Liver (tissue), 9 donors: ENCODE data around the gene HOXD8. TPM values are rescaled to one million over a fixed set of nuclear protein-coding genes. Genes with fewer than 3 reads are reported as not detected.

Source experiments
- DNase-seq: peaks from one replicate; pipeline ENCODE4 v3.0.0-alpha.2; 2017; ENCODE audit warnings: low spot score
- H3K27ac ChIP-seq, 2 donors: one replicate each; pipeline ENCODE4 v1.7.0; 2013; ENCODE audit warnings: inconsistent platforms in 2 of 2, low read length in 2 of 2, control low read depth in 1 of 2, low read depth in 1 of 2, mild to moderate bottlenecking in 1 of 2
- H3K27me3 ChIP-seq, 4 donors: one replicate each; pipeline versions ENCODE4 v1.6.1 to v1.7.0; 2013; ENCODE audit warnings: low read length in 3 of 4, inconsistent platforms in 1 of 4, mild to moderate bottlenecking in 1 of 4, moderate library complexity in 1 of 4; ENCODE audit not compliant: control insufficient read depth in 4 of 4, insufficient read depth in 4 of 4
- H3K36me3 ChIP-seq, 4 donors: one replicate each; pipeline versions ENCODE4 v1.6.1 to v1.7.0; 2013; ENCODE audit warnings: low read length in 3 of 4, mild to moderate bottlenecking in 3 of 4, low read depth in 1 of 4, moderate library complexity in 1 of 4; ENCODE audit not compliant: control insufficient read depth in 4 of 4, insufficient read depth in 3 of 4
- H3K4me1 ChIP-seq, 4 donors: one replicate each; pipeline versions ENCODE4 v1.6.1 to v1.7.0; 2013; ENCODE audit warnings: low read length in 3 of 4, mild to moderate bottlenecking in 3 of 4, moderate library complexity in 1 of 4; ENCODE audit not compliant: control insufficient read depth in 4 of 4, insufficient read depth in 4 of 4
- H3K4me3 ChIP-seq, 3 donors: one replicate each; pipeline versions ENCODE4 v1.6.1 to v1.7.0; 2013; ENCODE audit warnings: low read length in 3 of 3, control low read depth in 1 of 3, low read depth in 1 of 3, mild to moderate bottlenecking in 1 of 3
- H3K9ac ChIP-seq, 2 donors: one replicate each; pipeline ENCODE4 v1.7.0; 2013; ENCODE audit warnings: low read length in 2 of 2, mild to moderate bottlenecking in 2 of 2, moderate library complexity in 2 of 2, control low read depth in 1 of 2, low read depth in 1 of 2
- H3K9me3 ChIP-seq, 4 donors: one replicate each; pipeline versions ENCODE4 v1.6.1 to v1.7.0; 2013; ENCODE audit warnings: low read length in 3 of 4; ENCODE audit not compliant: control insufficient read depth in 4 of 4
- EGR1 ChIP-seq, 2 donors: IDR thresholded peaks; 2 replicates each; pipeline ENCODE4 v1.6.1; 2016 to 2018; ENCODE audit warnings: antibody characterized with exemption in 2 of 2, low read depth in 2 of 2
- FOXA1 ChIP-seq: IDR thresholded peaks from 2 replicates; pipeline ENCODE4 v1.6.1; 2016; ENCODE audit warnings: antibody characterized with exemption
- FOXA2 ChIP-seq: IDR thresholded peaks from 2 replicates; pipeline ENCODE4 v1.6.1; 2016; ENCODE audit warnings: antibody characterized with exemption
- HNF4A ChIP-seq, 2 donors: conservative IDR thresholded peaks; 2 replicates each; pipeline ENCODE4 v1.6.1; 2016; ENCODE audit warnings: antibody characterized with exemption in 2 of 2, mild to moderate bottlenecking in 2 of 2
- HNF4G ChIP-seq: IDR thresholded peaks from 2 replicates; pipeline ENCODE4 v1.6.1; 2016; ENCODE audit warnings: antibody characterized with exemption
- JUND ChIP-seq, 2 donors: IDR thresholded peaks; 2 replicates each; pipeline ENCODE4 v1.6.1; 2016; ENCODE audit warnings: antibody characterized with exemption in 2 of 2
- MAX ChIP-seq: IDR thresholded peaks from 2 replicates; pipeline ENCODE4 v1.6.1; 2016; ENCODE audit warnings: antibody characterized with exemption
- NR2F2 ChIP-seq: IDR thresholded peaks from 2 replicates; pipeline ENCODE4 v1.6.1; 2016; ENCODE audit warnings: antibody characterized with exemption
- RAD21 ChIP-seq, 2 donors: IDR thresholded peaks; 2 replicates each; pipeline ENCODE4 v1.6.1; 2016; ENCODE audit warnings: antibody characterized with exemption in 2 of 2, mild to moderate bottlenecking in 2 of 2
- REST ChIP-seq: IDR thresholded peaks from 2 replicates; pipeline ENCODE4 v1.6.1; 2016; ENCODE audit warnings: antibody characterized with exemption, mild to moderate bottlenecking
- RXRA ChIP-seq, 2 donors: IDR thresholded peaks; 2 replicates each; pipeline ENCODE4 v1.6.1; 2017 to 2018; ENCODE audit warnings: antibody characterized with exemption in 2 of 2, mild to moderate bottlenecking in 1 of 2
- SP1 ChIP-seq: IDR thresholded peaks from 2 replicates; pipeline ENCODE4 v1.6.1; 2018; ENCODE audit warnings: antibody characterized with exemption, mild to moderate bottlenecking
- TAF1 ChIP-seq: conservative IDR thresholded peaks from 2 replicates; pipeline ENCODE4 v1.6.1; 2016; ENCODE audit warnings: antibody characterized with exemption, mild to moderate bottlenecking
- YY1 ChIP-seq: IDR thresholded peaks from 2 replicates; pipeline ENCODE4 v1.6.1; 2016; ENCODE audit warnings: antibody characterized with exemption, mild to moderate bottlenecking
- WGBS: extraction: QIAGEN DNeasy Blood & Tissue Kit; methylation state at CpG from one replicate; pipeline ENCODE4 v1.1.7; 2013; 5-methylcytosine and 5-hydroxymethylcytosine counted together
- polyA plus RNA-seq, 2 donors: library from polyadenylated mRNA; stranded (reverse) in 1 of 2; unstranded in 1 of 2; fragments of 200-250 nt in 1 of 2; fragments of >200 nt in 1 of 2; fragmentation: Nextera tagmentation in 1 of 2; extraction: Ambion mirVana in 1 of 2; gene quantifications; one replicate each; pipeline versions ENCODE4 v1.2.1 to v1.2.3, GENCODE V29; 2013 to 2015
- total RNA-seq, 2 donors: library from RNA; depleted of rRNA; stranded (reverse); fragments of >200 nt; gene quantifications; one replicate each; pipeline ENCODE4 v1.2.3, GENCODE V29; 2014
- TF ChIP-seq, protein P1 (sequence below): IDR thresholded peaks from 2 replicates; pipeline ENCODE4 v1.6.1; 2016; ENCODE audit warnings: antibody characterized with exemption
- TF ChIP-seq, protein P2 (sequence below): IDR thresholded peaks from 2 replicates; pipeline ENCODE4 v1.6.1; 2016; ENCODE audit warnings: antibody characterized with exemption
- TF ChIP-seq, protein P3 (sequence below): fragments of 150-350 bp; IDR thresholded peaks from 2 replicates; pipeline ENCODE4 v1.5.1; 2017; ENCODE audit warnings: improper control_type of control experiment, low read depth, low read length; ENCODE audit not compliant: missing input control
- donor health status: healthy.
- donor health status: healthy.
- donor health status: healthy.
- donor health status: healthy.
- donor health status: healthy.

Gene HOXD8
- total and polyA plus RNA-seq, 4 donors = 0.06 to 0.19 (median 0.08) TPM; not detected in 1

DNA sequence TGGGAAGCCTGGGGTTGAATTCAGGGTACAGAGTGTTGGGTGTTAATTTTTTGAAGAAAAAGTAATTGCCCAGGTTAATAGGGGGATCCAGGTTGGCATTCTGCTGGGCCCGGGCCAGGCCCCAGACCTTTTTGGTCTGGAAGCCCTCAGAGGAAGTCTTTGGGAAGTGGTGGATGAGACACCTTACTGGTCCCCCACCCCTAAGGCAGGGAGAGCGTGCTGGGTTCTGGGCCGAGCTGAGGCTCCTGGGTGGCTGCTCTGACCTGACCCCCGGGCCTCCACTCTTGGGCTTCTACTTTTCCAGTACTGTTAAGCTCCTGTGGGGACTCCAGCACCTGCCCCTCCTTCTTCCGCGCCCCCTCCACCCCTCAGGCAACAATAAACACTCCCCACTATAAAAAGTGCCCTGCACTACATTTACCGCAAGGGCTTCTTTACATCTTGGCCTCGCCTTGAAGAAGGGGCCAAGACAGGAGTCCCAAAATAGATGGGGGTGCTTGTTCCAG is 26.8 kb downstream of the HOXD8 start:
- Histone ChIP-seq H3K27ac (no peak overlapping the region), H3K9me3 (peaks cover 0 to 4% (median 0%) of the 10 kb centered on the region in 4 donors), H3K4me3 (no peak overlapping the region), H3K9ac (no peak overlapping the region), H3K27me3 (peaks cover 10 to 35% (median 26%) of the 10 kb centered on the region in 4 donors), H3K4me1 (peaks cover 6 to 16% (median 11%) of the 10 kb centered on the region in 4 donors), H3K36me3 (no peaks in the 10 kb centered on the region)
- TF ChIP-seq MAX (no peak), FOXA1 (no peak), HNF4A (conservative IDR thresholded peaks at IDR 0.05) (no peak), SP1 (no peak), RXRA (IDR thresholded peaks at IDR 0.05) (no peak), EGR1 (IDR thresholded peaks at IDR 0.05; ENCODE audit: low read depth in 2 of 2) (no peak)
- TF ChIP-seq, protein P1, sequence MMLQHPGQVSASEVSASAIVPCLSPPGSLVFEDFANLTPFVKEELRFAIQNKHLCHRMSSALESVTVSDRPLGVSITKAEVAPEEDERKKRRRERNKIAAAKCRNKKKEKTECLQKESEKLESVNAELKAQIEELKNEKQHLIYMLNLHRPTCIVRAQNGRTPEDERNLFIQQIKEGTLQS = no peak
- TF ChIP-seq, protein P2, sequence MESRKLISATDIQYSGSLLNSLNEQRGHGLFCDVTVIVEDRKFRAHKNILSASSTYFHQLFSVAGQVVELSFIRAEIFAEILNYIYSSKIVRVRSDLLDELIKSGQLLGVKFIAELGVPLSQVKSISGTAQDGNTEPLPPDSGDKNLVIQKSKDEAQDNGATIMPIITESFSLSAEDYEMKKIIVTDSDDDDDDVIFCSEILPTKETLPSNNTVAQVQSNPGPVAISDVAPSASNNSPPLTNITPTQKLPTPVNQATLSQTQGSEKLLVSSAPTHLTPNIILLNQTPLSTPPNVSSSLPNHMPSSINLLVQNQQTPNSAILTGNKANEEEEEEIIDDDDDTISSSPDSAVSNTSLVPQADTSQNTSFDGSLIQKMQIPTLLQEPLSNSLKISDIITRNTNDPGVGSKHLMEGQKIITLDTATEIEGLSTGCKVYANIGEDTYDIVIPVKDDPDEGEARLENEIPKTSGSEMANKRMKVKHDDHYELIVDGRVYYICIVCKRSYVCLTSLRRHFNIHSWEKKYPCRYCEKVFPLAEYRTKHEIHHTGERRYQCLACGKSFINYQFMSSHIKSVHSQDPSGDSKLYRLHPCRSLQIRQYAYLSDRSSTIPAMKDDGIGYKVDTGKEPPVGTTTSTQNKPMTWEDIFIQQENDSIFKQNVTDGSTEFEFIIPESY = no peak
- 17% methylated on average over 8 of the region's 8 CpGs for WGBS
- no peak for DNase-seq

- Histone ChIP-seq H3K4me1 (peaks cover 6 to 17% (median 10%) of the 10 kb centered on the region in 4 donors), H3K36me3 (no peaks in the 10 kb centered on the region), H3K9ac (no peak within 1 kb of the TSS), H3K4me3 (no peak within 1 kb of the TSS), H3K9me3 (peaks cover 0 to 4% (median 0%) of the 10 kb centered on the region in 4 donors), H3K27me3 (peaks cover 11 to 41% (median 23%) of the 10 kb centered on the region in 4 donors), H3K27ac (no peak within 1 kb of the TSS)
- WGBS = 4% methylated on average over 48 of the region's 48 CpGs
- no peak for DNase-seq
- TF ChIP-seq EGR1 (IDR thresholded peaks at IDR 0.05; ENCODE audit: low read depth in 2 of 2) (no peak), RXRA (IDR thresholded peaks at IDR 0.05) (no peak), HNF4G (no peak), REST (no peak), MAX (no peak), SP1 (no peak), HNF4A (conservative IDR thresholded peaks at IDR 0.05) (no peak), NR2F2 (no peak), YY1 (no peak), FOXA2 (no peak), RAD21 (IDR thresholded peaks at IDR 0.05) (no peak), JUND (IDR thresholded peaks at IDR 0.05) (no peak), TAF1 (no peak)
- TF ChIP-seq, protein P3, sequence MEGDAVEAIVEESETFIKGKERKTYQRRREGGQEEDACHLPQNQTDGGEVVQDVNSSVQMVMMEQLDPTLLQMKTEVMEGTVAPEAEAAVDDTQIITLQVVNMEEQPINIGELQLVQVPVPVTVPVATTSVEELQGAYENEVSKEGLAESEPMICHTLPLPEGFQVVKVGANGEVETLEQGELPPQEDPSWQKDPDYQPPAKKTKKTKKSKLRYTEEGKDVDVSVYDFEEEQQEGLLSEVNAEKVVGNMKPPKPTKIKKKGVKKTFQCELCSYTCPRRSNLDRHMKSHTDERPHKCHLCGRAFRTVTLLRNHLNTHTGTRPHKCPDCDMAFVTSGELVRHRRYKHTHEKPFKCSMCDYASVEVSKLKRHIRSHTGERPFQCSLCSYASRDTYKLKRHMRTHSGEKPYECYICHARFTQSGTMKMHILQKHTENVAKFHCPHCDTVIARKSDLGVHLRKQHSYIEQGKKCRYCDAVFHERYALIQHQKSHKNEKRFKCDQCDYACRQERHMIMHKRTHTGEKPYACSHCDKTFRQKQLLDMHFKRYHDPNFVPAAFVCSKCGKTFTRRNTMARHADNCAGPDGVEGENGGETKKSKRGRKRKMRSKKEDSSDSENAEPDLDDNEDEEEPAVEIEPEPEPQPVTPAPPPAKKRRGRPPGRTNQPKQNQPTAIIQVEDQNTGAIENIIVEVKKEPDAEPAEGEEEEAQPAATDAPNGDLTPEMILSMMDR = no peak
- TF ChIP-seq, protein P2 = no peak
Measured at GRCh38 chr2:176156807-176157498, 27.4 kb downstream of the HOXD8 start, which contains the start of gene HOXD3. TSS of gene HOXD3 (plus strand) at chr2:176157307. CDS start at chr2:176169115, 11,808 bp downstream.
